A549 (cell line): Measurements from ENCODE around the gene DISP2.

Source experiments
- BHLHE40 ChIP-seq: IDR thresholded peaks from 2 replicates; pipeline ENCODE4 v1.6.1; 2012; ENCODE audit warnings: low read depth, low read length, inconsistent platforms
- CTCF ChIP-seq: fragments of >200 bp; sonication (Bioruptor Twin); formaldehyde crosslinking; IDR thresholded peaks from 3 replicates; pipeline ENCODE4 v1.5.1; 2016
- EP300 ChIP-seq, 2 experiments: fragments of >200 bp; sonication (Bioruptor Twin); formaldehyde crosslinking; IDR thresholded peaks; 2 replicates in 1 of 2; 3 replicates in 1 of 2; pipeline ENCODE4 v1.6.1; 2016 to 2017
- HOXB13 ChIP-seq: fragments of 250-450 bp; sonication (Bioruptor Pico); IDR thresholded peaks from 2 replicates; pipeline ENCODE4 v1.5.0; 2020; ENCODE audit warnings: low read depth, mild to moderate bottlenecking, moderate library complexity
- POLR2A ChIP-seq: IDR thresholded peaks from 2 replicates; pipeline ENCODE4 v1.6.1; 2012; ENCODE audit warnings: mild to moderate bottlenecking, low read length
- POLR2AphosphoS2 ChIP-seq: conservative IDR thresholded peaks from 2 replicates; pipeline ENCODE4 v1.6.1; 2012; ENCODE audit warnings: low read length, improper control_type of control experiment, inconsistent platforms
- RAD21 ChIP-seq, 2 experiments: fragments of >200 bp in 1 of 2; sonication (Bioruptor Twin) in 1 of 2; formaldehyde crosslinking in 1 of 2; IDR thresholded peaks in 1 of 2; conservative IDR thresholded peaks in 1 of 2; 2 replicates in 1 of 2; 3 replicates in 1 of 2; pipeline ENCODE4 v1.6.1; 2012 to 2018; ENCODE audit warnings: inconsistent platforms in 1 of 2
- REST ChIP-seq: fragments of 200-600 bp; sonication (generic); IDR thresholded peaks from 2 replicates; pipeline ENCODE4 v1.6.1; 2016; ENCODE audit warnings: antibody characterized with exemption, mild to moderate bottlenecking, moderate library complexity
- SMC3 ChIP-seq: fragments of >200 bp; sonication (Bioruptor Twin); formaldehyde crosslinking; IDR thresholded peaks from 3 replicates; pipeline ENCODE4 v1.6.1; 2018; ENCODE audit warnings: inconsistent platforms
- ZFP36 ChIP-seq: fragments of 450-650 bp; IDR thresholded peaks from 2 replicates; pipeline ENCODE4 v1.6.1; 2014; ENCODE audit warnings: borderline replicate concordance; ENCODE audit not compliant: partially characterized antibody
- TF ChIP-seq, protein P1 (sequence below): fragments of 250-450 bp; sonication (Bioruptor Pico); IDR thresholded peaks from 2 replicates; pipeline ENCODE4 v1.5.0; 2021; ENCODE audit warnings: mild to moderate bottlenecking, moderate library complexity, borderline replicate concordance
- TF ChIP-seq, protein P2 (sequence below): IDR thresholded peaks from 2 replicates; pipeline ENCODE4 v1.6.1; 2012

- no peak for TF ChIP-seq POLR2A
- no peak for TF ChIP-seq POLR2AphosphoS2
- TF ChIP-seq CTCF: no peak
- TF ChIP-seq, protein P1, sequence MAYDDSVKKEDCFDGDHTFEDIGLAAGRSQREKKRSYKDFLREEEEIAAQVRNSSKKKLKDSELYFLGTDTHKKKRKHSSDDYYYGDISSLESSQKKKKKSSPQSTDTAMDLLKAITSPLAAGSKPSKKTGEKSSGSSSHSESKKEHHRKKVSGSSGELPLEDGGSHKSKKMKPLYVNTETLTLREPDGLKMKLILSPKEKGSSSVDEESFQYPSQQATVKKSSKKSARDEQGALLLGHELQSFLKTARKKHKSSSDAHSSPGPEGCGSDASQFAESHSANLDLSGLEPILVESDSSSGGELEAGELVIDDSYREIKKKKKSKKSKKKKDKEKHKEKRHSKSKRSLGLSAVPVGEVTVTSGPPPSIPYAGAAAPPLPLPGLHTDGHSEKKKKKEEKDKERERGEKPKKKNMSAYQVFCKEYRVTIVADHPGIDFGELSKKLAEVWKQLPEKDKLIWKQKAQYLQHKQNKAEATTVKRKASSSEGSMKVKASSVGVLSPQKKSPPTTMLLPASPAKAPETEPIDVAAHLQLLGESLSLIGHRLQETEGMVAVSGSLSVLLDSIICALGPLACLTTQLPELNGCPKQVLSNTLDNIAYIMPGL (CRISPR knock-in tag): no peak
- no peak for TF ChIP-seq ZFP36
- TF ChIP-seq HOXB13 (CRISPR knock-in tag): no peak
- TF ChIP-seq SMC3: no peak
- TF ChIP-seq, protein P2, sequence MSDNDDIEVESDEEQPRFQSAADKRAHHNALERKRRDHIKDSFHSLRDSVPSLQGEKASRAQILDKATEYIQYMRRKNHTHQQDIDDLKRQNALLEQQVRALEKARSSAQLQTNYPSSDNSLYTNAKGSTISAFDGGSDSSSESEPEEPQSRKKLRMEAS: no peak
- TF ChIP-seq EP300 (IDR thresholded peaks at IDR 0.05): no peak
- TF ChIP-seq RAD21 (conservative IDR thresholded peaks at IDR 0.05 in 1 of 2, IDR thresholded peaks at IDR 0.05 in 1 of 2): no peak
- no peak for TF ChIP-seq BHLHE40
- TF ChIP-seq REST: no peak
Observed at GRCh38 chr15:40332113-40332781, 25.8 kb upstream of the DISP2 start.
